GM12801 (cell line): ENCODE measurements around the gene LRAT.

ENCODE experiments used
- TF ChIP-seq, protein P1 (sequence below): IDR thresholded peaks from one replicate; pipeline ENCODE4 v1.5.1; 2011; ENCODE audit warnings: control low read depth; ENCODE audit not compliant: insufficient read length; ENCODE audit errors: extremely low read depth

Gene LRAT

DNA sequence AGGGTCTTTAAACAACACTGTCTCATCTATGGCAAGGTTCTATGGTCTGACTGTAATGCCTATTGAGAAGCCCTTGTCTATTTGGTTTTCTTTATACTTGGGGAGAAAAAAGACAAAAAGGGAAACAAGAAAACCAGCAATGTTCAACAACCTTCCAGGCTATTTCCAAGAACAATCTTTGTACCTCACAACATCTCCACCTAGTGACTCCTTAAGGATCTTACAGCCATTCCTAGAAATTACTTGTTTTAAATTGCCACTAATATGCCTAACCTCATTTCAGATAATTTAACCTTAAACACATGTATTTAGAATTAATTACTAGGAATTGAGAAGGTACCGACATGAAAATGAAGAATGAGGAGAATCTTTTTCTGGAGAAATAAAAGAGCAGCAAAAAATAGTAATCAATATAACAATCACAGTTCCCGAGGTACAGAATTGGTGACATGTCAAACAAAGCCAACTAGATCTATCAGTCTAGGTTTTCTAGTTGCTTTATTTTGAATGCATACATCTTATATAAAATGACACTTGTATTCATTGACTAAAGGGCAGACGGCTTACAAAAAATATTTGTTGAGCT, 35.7 kb downstream of the LRAT start:
- TF ChIP-seq, protein P1, sequence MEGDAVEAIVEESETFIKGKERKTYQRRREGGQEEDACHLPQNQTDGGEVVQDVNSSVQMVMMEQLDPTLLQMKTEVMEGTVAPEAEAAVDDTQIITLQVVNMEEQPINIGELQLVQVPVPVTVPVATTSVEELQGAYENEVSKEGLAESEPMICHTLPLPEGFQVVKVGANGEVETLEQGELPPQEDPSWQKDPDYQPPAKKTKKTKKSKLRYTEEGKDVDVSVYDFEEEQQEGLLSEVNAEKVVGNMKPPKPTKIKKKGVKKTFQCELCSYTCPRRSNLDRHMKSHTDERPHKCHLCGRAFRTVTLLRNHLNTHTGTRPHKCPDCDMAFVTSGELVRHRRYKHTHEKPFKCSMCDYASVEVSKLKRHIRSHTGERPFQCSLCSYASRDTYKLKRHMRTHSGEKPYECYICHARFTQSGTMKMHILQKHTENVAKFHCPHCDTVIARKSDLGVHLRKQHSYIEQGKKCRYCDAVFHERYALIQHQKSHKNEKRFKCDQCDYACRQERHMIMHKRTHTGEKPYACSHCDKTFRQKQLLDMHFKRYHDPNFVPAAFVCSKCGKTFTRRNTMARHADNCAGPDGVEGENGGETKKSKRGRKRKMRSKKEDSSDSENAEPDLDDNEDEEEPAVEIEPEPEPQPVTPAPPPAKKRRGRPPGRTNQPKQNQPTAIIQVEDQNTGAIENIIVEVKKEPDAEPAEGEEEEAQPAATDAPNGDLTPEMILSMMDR: no peak

DNA sequence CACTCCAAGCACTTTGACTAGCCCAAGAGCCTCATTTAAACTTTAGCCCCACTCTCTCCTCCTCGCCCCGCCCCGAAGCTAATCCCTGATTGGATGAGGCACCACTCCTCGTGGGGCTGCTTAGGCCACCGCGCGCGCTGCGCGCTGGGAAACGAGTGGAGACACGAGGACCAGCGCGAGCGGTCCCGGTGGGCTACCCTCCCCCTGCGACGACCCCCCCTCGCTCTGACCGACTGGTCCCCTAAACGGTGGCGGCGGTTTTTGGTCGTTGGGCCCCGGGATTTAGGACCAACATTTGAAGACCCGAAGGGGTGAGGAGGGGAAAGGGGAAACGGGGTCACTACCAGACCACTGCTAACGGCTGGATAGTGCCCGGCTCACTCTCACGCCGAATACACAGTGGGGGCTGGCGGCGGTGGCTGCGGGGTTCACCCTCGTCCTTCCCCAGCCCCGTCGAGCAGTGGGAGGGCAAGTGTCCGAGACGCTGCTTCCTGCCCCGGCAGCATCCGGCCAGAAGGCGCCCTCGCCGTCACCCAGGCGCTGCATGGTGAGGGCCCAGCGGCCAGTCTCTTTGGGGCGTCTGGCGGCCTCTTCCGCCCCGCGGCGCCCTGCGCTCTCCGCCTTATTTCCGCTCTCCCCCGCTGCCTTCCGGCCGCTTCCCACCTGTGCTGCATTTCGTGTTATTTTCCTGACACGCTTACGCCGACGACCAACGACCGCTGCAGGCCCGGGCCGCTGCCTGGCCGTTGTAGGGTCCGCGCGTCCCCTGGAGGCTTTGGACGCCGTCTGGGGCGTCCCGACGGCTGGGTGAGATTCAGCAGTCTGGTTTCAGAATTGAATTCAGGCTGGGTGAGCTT, 37.6 kb downstream of the LRAT start, which contains the start of gene RBM46:
Gene RBM46, plus strand, starts transcription at position 147 of the 857 bp plus-strand sequence. CDS start 15,481 bp downstream, outside the sequence.
- TF ChIP-seq, protein P1: no peak

DNA sequence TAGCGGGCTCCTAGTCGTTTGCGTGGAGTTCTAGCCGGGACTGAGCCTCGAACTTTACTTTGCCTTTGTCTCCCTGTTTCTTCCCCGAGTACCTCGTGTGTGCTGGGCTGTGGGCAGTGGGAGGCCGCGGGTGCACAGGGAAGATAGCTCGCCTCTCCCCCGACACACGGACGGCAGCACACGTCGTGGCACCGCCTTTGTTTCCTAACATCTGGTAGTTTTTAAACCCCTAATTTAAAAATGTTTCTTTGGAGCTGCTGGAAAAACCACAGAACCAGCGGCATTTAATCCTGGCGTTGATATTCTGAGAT, 38.1 kb downstream of the LRAT start:
- TF ChIP-seq, protein P1: no peak
